Fibroblast of the conjunctiva (primary cell): ENCODE results near the gene GPR85.
A peak's percentile ranks its signal among the peaks of the same experiment; 100 is the strongest.
"Not testable (repeated sequence)": the region's sequence is repeated elsewhere in the genome, so short reads cannot be mapped to it uniquely, and the experiment has no call there.

ENCODE experiments used
- DNase-seq: peaks from one replicate; pipeline ENCODE4 v3.0.0-alpha.2; 2010; ENCODE audit warnings: low read depth

GPR85 gene

DNA sequence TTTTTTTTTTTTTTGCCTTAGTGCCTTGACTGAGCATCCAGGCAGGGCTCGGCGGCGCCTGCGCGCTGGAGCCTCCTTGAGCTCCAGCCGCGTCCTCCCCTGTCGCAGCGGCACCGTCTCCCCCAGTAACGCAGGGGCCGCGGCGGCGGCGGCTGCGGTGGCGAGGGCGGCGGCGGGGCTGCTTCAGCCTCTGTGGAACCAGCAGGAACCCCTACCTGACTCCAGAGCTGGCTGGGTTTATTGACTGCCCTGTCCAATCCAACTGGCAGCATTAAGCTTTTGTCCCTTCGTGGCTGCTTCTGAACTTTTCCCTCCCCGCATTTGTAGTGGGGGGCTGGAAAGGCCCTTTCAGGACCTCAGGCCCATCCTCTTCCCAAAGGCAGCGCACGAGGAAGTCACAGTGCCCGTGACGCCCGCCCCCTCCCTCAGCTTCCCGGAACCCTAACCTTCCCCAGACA, at the start of gene GPR85:
TSS of gene GPR85 (minus strand) at position 397 of the 458 bp plus-strand sequence. CDS start 2,106 bp downstream, outside the sequence.
- peak; percentile 49 for DNase-seq

- no peak for DNase-seq
These were observed 47.4 kb upstream of the GPR85 start for GRCh38 chr7:113134025-113134424.

DNA sequence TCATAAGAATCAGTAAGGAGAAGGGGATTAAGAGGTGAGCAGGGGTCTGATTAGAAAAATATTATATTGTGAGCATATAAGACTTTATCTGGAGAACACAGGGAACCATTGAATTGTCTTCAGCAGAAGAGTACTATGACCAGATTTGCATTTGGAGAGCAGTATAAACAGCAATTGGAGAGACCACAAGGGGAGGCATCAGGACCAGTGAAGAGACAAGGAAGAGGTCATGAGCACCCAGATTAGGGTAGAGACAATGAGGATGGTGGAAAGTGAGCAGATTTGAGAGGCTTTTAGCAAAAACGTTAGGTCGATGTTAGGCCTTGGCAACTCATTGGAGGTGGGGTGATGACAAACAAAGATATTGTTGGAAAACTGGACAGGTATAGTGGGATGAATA, 44.7 kb upstream of the GPR85 start:
- DNase-seq, result no peak

GRCh38 chr7:113128031-113128430, 41.4 kb upstream of the GPR85 start:
- no peak for DNase-seq

GRCh38 chr7:113125728-113126127, 39.1 kb upstream of the GPR85 start:
- no peak for DNase-seq

DNA sequence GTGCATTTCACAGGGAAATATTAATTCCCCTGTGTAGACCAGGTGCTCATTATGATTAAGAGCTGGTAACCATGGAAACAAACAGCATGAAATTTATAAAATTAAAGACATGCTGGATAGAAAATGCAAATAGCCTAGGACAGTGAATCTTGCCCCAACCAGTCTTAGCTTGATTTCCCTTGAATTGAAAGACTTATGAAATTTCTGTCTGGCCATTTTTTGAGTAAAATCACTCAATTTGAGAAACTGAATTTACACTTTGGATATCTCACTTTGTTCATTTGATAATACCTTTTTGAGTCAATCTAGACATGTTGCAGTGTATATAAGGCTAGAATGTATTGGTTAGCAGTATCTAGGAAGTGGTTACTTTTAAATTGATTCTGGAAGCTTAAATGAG, 36.1 kb upstream of the GPR85 start:
- no peak for DNase-seq

DNA sequence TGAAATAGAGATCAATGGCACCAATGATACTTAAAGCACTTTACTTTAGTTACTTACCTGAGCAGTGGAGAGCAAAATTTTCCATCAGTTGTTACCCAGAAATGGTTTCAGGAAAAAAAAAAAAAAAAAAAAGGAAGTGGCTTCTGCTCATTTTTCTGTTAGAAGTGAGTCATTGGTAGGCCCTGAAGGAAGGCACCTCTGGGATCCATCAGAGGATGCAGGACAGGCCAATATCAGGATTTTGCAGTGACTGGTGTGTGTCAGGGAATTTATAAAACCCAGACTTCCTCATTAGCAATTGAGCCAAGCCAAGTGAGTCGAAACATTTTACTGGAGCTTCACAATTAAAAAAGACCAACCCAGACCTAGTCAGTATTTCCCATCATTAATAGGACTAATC, 34.0 kb upstream of the GPR85 start:
- DNase-seq, result no peak

GRCh38 chr7:113119429-113119828, 32.8 kb upstream of the GPR85 start:
- DNase-seq, result no peak

- DNase-seq, result peak; percentile 83
These were observed 31.7 kb upstream of the GPR85 start, which contains the start of gene SMIM30 for GRCh38 chr7:113118074-113118959. TSS of gene SMIM30 (minus strand) at chr7:113118554. CDS start at chr7:113117578, 976 bp downstream.

- DNase-seq, result not testable (repeated sequence)
These were observed 30.7 kb upstream of the GPR85 start for GRCh38 chr7:113117374-113117774.

GRCh38 chr7:113113912-113114311, 27.3 kb upstream of the GPR85 start:
- DNase-seq, result no peak

DNA sequence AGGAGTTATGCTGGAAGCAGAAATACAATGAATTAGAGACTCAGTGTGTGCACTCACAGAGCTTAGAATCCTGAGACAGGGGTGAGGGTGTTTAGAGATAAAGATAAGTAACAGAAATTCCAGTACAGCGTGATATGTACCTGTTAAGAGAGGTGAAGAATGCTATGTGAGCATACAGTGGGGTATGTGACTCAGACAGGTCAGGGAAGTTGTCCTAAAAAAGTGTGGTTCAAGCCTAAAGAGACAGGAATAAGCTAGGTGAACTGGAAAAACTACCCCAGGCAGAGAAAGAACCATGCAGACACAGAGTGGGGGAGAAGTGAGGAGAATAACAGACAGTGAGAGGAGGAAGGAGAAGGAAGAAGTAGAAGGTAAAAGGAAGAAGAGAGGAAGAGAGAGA, 23.1 kb upstream of the GPR85 start:
- DNase-seq, result no peak

DNA sequence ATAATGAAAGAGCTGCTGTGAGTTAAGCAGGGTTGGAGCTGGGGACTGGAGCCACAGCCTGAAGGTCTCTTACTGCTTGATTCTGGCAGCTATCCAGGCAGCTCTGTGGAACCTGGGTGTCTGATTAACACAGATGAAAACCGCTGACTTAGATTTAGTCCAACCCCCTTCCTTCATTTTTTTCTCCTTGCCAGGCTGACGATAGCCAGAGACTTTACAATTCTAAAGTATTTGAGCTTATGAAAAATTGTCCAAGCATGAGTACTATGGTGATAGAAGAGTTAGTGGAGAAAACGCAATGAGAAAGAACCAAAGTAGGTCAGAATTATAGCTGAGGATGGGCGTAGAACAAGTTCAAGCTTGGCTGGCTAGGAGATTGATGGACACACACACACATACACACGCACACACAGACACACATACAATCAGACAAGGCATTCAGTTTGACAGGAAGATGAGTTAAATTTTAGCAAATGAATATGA, 13.5 kb upstream of the GPR85 start:
- DNase-seq, result no peak

- no peak for DNase-seq
These were observed 12.8 kb upstream of the GPR85 start for GRCh38 chr7:113099284-113099919.

DNA sequence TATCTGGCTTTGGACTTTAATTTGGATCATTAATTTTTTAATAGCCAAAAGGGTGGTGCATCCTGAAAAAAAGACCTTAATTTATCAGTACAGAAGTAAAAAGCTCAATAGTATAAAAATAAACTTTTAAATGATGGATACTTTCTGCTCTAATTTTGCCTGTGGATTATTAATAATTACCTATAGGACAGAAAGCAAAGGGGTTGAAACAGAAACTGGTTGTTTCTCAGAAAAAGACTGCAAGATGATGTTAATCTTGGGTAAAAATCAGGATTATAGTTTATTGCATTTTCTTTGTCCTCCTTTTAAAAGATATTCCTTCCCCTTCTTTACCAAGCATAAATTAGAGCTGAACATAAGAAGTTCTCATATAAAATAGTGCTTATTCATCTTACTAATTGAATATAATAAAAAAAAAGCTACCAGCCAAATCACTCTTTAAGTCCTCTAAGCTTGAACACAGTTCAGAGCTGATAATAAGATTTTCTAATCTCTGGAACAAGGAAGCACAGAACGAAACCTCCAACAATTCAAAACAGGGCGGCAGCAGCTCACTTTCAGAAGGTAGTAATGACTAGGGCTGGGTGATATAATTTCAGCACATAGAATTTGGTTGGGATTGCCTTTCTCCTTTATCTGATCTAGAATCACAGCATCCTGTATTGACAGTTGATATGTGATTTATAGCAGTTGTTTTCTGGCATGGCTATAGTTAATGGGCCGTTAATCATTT, 8.1 kb upstream of the GPR85 start:
- DNase-seq, result no peak

DNA sequence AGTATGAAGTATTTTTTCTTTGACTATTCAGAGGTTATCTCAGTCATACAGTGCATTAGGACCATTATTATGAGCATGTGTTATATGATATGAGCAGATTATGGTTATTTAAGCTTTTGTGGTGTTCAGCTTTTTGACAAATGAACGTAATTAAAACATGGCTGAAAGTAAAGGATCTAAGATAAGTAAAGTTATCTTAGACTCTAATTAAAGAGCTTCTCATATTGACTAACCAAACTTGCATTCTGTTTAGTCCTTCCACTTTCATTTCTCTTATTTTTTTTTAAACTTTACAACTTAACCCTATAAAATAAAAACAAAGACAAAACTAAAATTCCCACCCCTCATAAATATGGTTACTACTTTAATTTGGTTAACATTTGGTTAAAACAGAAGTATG, 6.9 kb upstream of the GPR85 start:
- DNase-seq, result no peak

GRCh38 chr7:113092762-113093161, 6.1 kb upstream of the GPR85 start:
- DNase-seq, result no peak

DNA sequence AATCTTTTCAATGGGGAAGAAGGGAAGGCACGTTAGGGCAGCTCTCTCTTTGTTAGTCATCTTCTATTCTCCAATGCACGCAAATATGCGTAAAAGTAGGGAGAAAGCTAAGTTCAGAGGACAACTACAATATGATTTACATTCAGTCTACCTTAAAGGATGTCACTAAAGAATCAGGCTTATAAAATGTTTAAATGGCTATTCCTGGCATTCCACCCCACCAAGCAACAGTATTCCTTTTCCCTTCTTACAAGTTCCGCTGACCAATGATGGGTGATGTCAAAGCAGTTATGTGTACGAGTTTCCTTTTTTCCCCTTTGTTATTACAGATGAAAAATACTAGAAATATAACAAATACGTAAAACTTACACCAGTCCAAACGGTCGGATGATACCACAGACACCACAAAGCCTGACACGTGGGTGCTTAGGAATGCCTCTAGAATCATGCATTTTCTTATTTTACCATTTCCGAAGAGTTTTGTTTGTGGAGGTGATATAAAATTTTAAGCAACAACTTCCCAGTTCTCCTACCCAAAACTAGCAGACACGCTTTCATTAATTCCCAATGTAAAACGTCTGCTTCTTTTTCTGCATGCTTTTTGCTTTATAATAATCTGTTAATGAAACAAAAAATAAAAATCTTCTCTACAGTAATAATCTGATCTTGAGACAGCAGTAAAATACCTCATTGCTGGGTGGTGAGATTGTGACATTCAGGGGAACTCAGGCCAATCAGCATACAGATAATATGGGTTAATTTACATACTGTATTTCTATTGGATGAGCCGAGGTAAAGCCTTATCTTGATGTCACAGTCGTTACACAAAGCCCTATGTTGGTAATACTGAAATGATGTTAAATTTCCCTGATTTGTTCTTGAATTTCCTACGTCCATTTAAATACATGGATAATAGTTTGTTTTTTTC, 708 bp upstream of the GPR85 start:
- DNase-seq, result peak; percentile 74

DNA sequence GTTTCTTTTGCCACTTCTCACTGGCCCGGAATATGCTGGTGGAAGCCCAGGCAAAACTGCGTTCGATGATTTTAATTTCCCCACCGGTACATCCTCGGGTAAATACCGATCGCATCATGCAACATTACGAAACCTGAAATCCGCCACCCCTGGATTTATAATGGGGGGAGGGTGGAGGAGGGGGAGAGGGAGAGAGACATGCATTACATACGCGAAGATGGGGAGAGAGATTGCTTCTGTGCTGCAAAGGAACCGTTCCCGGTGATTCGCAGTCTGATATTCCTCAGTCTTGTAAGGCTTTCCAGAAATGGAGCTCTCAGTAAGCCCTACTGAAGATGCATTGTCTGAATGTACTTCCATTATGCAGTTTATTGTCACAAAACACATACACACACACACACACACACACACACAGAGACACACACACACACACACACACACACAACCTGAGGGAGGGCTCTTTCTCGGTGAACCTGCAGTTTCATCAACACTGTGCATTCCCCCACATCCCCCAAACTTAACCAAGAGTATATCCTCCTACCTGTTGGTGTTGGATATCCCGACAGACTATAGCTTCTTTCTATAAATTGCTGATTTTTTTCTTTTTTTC, 741 bp downstream of the GPR85 start:
- no peak for DNase-seq

DNA sequence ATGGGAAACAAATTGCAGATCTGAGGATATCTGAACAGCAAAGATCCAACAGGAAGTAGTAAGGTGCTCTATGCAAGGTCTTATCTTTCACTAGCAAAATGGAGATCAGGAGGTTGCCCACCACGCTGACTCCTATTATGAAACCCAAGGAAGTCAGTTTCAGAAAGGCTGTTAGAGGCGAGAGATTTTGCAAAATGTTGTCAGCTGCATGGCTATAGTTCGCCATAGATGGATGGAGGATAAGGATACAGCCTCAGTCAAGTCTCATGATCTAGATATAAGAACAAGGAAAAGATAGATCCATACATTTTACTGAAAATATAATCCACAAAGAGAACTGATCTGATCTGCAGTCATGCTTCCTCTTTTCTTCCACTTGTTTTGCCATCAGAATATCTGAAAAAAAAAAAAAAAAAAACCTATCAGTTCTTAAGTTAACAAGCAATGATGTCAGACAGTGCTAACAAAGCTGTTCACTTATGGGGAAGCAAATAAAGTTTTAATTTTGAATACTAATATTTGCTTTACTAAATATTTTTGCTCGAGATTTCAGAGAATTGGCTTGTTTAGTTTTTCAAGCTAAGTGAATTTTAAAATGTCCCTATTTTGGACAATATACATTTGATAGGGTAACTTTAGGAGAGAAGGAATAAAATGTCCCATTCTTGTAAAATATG, 2.0 kb downstream of the GPR85 start:
- no peak for DNase-seq
